Pancreas (tissue), 10 donors: ENCODE results near the gene TTC33. TPM values are rescaled to one million over a fixed set of nuclear protein-coding genes. Genes with fewer than 3 reads are reported as not detected.

ENCODE experiments used
- ATAC-seq, 4 donors: fragments of 200-7000 bp; cut with Tn5 transposase; one replicate each; pipeline versions ENCODE4 v1.8.0 to v1.9.1; 2020; ENCODE audit warnings: mild to moderate bottlenecking in 4 of 4, moderate library complexity in 4 of 4
- DNase-seq, 6 donors: peaks; one replicate each; pipeline ENCODE4 v3.0.0-alpha.2; 2020
- FAIRE-seq: peaks from 2 replicates; lab custom pipeline; 2012; peaks lifted over from hg19 to GRCh38; lab: Jason Lieb, UNC
- H3K27ac ChIP-seq, 4 donors: fragments of 200-600 bp; sonication (generic); 1 replicate in 3 of 4; 2 replicates in 1 of 4; pipeline versions ENCODE4 v1.5.0 to v1.8.0; 2020
- H3K27me3 ChIP-seq, 4 donors: fragments of 200-600 bp; one replicate each; pipeline ENCODE4 v1.8.0; 2021
- H3K36me3 ChIP-seq, 3 donors: fragments of 200-600 bp; sonication (generic) in 1 of 3; one replicate each; pipeline versions ENCODE4 v1.5.0 to v1.8.0; 2020 to 2021
- H3K4me1 ChIP-seq, 3 donors: fragments of 200-600 bp; one replicate each; pipeline ENCODE4 v1.8.0; 2021
- H3K4me3 ChIP-seq, 4 donors: fragments of 200-600 bp; sonication (generic) in 2 of 4; one replicate each; pipeline versions ENCODE4 v1.5.0 to v1.8.0; 2020 to 2021
- H3K9me3 ChIP-seq, 4 donors: fragments of 200-600 bp; one replicate each; pipeline ENCODE4 v1.8.0; 2021
- WGBS, 2 donors: extraction: QIAGEN DNeasy Blood & Tissue Kit; methylation state at CpG; one replicate each; pipeline ENCODE4 v1.1.7; 2013; 5-methylcytosine and 5-hydroxymethylcytosine counted together
- intact Hi-C, 3 donors: fragments of 100-400 bp; cut with DNase I; formaldehyde crosslinking; loops; one replicate each; pipeline versions ENCODE4 v1.11.1 to v1.14.2; 2022
- polyA plus RNA-seq, 2 donors: library from polyadenylated mRNA; stranded (reverse); fragments of 200-250 nt; gene quantifications; one replicate each; pipeline ENCODE4 v1.2.3, GENCODE V29; 2013
- total RNA-seq, 6 donors: library from RNA; stranded (reverse); fragmentation: NEBNext Ultra II Directional in 4 of 6; extraction: Animal tissue kit (Norgen Biotek cat#: 25700) in 4 of 6; gene quantifications; one replicate each; pipeline versions ENCODE4 v1.2.1 to v1.2.4, GENCODE V29; 2021 to 2023
- TF ChIP-seq, protein P1 (sequence below), 4 donors: fragments of 200-600 bp; sonication (generic) in 3 of 4; IDR thresholded peaks; one replicate each; pipeline versions ENCODE4 v1.5.0 to v1.8.0; 2021; ENCODE audit warnings: antibody characterized with exemption in 4 of 4
- donor health status: healthy with polysubstance abuse.
- donor health status: DM: no; HTN: no; CAD: no; lungs with moderate emphysema.
- donor health status: DM: no; HTN: no; CAD: no.
- donor health status: control.
- donor health status: control.
- donor health status: Bipolar disorder and iron deficiency.
- donor health status: DM: yes; HTN: yes; CAD: no.
- donor health status: DM: no; HTN: no; CAD: no.
- donor health status: DM: no; HTN: no; CAD: no.
- donor health status: DM: yes; HTN: yes; CAD: no.

TTC33 gene
- total and polyA plus RNA-seq, 8 donors, result 3.0 to 8.7 (median 5.5) TPM

DNA sequence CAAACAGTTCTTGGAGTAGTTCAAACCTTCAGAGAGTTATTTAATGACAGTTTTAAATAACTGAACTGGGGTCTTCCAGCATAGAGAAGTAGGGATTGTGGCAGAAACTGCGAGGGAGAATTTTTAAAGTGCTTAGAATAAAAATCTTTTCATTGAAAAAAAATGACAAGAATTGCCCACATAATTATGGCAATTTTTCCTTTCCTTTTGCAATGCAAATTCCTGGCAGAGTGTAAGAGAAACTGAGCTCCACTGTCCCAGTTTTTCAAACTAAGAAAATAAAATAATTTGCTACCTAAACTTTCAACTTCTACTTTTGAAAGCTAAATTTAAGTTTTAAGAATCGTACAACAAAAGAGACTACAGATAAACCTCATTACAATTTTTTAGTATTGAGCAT, 78.3 kb downstream of the TTC33 start:
- ATAC-seq (no peak), DNase-seq (no peak), FAIRE-seq (no peak)
- Histone ChIP-seq H3K36me3 (peaks cover 0 to 3% (median 0%) of the 10 kb centered on the region in 3 donors), H3K4me1 (peaks cover 0 to 21% (median 9%) of the 10 kb centered on the region in 3 donors), H3K9me3 (no peaks in the 10 kb centered on the region), H3K27me3 (no peaks in the 10 kb centered on the region), H3K4me3 (peak overlapping the region in 1 of 4 donors; percentile 88), H3K27ac (peak overlapping the region in 2 of 4 donors; percentile 93 to 95)
- intact Hi-C loops, result no loop called here
- 61 to 66% methylated on average over 2 of the region's 2 CpGs for WGBS, 2 donors
- TF ChIP-seq, protein P1, sequence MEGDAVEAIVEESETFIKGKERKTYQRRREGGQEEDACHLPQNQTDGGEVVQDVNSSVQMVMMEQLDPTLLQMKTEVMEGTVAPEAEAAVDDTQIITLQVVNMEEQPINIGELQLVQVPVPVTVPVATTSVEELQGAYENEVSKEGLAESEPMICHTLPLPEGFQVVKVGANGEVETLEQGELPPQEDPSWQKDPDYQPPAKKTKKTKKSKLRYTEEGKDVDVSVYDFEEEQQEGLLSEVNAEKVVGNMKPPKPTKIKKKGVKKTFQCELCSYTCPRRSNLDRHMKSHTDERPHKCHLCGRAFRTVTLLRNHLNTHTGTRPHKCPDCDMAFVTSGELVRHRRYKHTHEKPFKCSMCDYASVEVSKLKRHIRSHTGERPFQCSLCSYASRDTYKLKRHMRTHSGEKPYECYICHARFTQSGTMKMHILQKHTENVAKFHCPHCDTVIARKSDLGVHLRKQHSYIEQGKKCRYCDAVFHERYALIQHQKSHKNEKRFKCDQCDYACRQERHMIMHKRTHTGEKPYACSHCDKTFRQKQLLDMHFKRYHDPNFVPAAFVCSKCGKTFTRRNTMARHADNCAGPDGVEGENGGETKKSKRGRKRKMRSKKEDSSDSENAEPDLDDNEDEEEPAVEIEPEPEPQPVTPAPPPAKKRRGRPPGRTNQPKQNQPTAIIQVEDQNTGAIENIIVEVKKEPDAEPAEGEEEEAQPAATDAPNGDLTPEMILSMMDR (IDR thresholded peaks at IDR 0.05), result no peak

DNA sequence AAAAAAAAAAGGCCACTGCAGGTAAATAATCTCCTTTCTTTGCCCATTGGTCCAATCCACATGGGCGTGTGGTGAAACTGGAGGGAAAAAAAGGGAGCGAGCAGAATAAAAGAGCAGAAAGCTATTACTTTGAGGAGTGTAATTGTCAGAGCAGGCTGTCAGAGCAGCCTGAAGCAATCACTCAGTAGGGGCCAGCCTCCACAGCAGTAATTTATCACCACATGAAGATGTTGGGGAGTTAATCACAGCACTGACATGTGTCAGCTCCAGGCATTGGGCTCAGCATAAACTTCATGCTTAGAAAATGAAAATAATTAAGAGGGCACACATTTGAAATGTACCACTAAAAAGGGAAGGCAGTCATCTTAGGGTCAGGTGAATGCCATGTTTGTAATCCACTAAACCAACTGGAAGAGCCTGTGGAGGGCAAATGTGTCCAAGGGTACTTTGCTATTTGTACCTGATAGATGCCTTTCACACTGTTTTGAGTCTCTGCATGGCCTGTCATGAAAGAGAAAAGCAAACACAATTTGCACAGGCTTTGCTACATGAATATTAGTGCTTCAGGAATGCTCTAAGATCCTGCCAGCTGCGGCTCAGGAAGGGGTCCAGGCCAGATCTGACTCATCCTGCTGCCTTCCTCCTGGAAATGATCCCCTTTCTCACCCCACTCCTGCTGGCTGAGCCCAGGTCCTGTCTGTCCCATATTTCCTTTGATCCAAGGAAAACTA, 79.0 kb downstream of the TTC33 start:
- peak overlapping the region in 2 of 4 donors; percentile 93 to 95 for H3K27ac ChIP-seq
- WGBS, 2 donors, result 70 to 71% methylated on average over 3 of the region's 3 CpGs
- H3K9me3 ChIP-seq, result no peaks in the 10 kb centered on the region
- H3K27me3 ChIP-seq, result no peaks in the 10 kb centered on the region
- no peak overlapping the region for H3K4me3 ChIP-seq
- peaks cover 0 to 21% (median 9%) of the 10 kb centered on the region in 3 donors for H3K4me1 ChIP-seq
- peak in 2 of 6 donors; percentile 30 to 36 for DNase-seq
- TF ChIP-seq, protein P1 (IDR thresholded peaks at IDR 0.05), result no peak
- ATAC-seq, result no peak
- H3K36me3 ChIP-seq, result peaks cover 0 to 3% (median 0%) of the 10 kb centered on the region in 3 donors
- intact Hi-C loops, result no loop called here
- no peak for FAIRE-seq

DNA sequence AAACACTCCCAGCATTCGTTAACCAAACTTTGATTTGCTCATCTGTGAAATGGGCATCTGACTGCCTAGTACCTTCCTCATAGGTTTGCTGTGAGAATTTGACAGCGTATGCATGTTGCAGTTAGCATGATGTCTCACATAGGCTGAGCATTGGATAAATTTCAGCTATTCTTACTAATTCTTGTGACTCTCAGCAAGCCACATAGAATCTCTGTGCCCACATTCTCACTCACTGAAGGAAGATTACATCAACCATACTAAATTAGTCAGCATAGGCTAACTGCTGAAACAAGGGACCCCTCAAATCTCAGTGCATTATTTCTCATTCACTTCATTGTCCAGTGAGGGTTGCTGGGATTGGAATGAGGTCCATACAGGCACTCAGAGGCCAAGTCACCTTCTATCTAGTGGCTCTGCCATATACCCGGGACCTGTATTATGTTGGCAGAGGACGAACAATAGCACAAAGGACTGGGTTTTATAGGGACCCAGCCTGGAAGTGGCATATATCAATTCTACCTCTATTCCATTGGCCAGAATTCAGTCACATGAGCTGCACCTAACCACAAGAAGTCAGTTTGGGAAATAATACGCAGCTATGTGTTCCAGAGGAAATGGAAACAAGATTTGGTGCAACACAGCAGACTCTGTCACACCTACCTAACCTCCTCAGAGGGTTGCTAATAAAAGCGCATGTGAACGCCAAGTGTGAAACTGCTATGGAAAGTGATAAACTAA, 80.2 kb downstream of the TTC33 start:
- no peaks in the 10 kb centered on the region for H3K9me3 ChIP-seq
- no peaks in the 10 kb centered on the region for H3K27me3 ChIP-seq
- TF ChIP-seq, protein P1 (IDR thresholded peaks at IDR 0.05), result no peak
- WGBS, 2 donors, result 84 to 93% methylated on average over 7 of the region's 7 CpGs
- H3K36me3 ChIP-seq, result no peaks in the 10 kb centered on the region
- no peak overlapping the region for H3K4me3 ChIP-seq
- ATAC-seq (no peak), DNase-seq (no peak), FAIRE-seq (no peak)
- no peak overlapping the region for H3K27ac ChIP-seq
- intact Hi-C loops, result no loop called here
- H3K4me1 ChIP-seq, result peaks cover 0 to 21% (median 9%) of the 10 kb centered on the region in 3 donors

DNA sequence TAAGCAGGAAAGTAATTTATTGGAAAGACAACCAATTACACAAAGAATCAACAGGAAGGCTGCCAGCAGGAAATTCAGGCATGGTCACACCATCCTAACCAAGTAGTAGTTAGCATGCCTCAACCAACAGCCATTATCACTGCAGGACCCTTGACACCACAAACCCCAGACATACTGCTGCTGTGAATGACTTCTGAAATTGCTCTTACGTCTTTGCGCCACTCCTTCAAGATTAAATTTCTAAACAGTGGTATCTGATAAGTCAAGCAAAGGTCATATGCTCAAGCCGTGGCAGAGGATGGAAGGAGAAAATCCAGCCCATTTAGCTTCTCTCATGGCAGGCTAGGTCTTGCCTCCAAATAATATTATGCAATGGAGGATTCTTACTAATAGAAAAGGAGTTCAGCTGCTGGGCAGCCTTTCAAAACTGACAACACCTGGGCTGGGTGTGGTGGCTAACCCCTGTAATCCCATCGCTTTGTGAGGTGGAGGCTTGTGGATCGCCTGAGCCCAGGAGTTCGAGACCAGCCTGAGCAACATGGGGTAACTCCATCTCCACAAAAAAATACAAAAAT, 81.0 kb downstream of the TTC33 start:
- DNase-seq (no peak), ATAC-seq (no peak), FAIRE-seq (no peak)
- Histone ChIP-seq H3K27me3 (no peaks in the 10 kb centered on the region), H3K4me3 (no peak overlapping the region), H3K36me3 (no peaks in the 10 kb centered on the region), H3K27ac (no peak overlapping the region), H3K4me1 (peaks cover 0 to 21% (median 9%) of the 10 kb centered on the region in 3 donors), H3K9me3 (no peaks in the 10 kb centered on the region)
- TF ChIP-seq, protein P1 (IDR thresholded peaks at IDR 0.05), result no peak
- intact Hi-C loops, result no loop called here
- WGBS, 2 donors, result 78 to 80% methylated on average over 6 of the region's 6 CpGs
